ENCODE results near the gene MYCBPAP. TPM values are rescaled to one million over a fixed set of nuclear protein-coding genes. Genes with fewer than 3 reads are reported as not detected.

MYCBPAP gene
- total RNA-seq, 4 donors from 2014 or later: 1.3 to 1.8 TPM; not detected in 2

GRCh38 chr17:50517504-50518383 lies 9.5 kb downstream of the MYCBPAP start:
- no peak for TF ChIP-seq CTCF (IDR thresholded peaks at IDR 0.05; ENCODE audit: low read depth)

- TF ChIP-seq CTCF (IDR thresholded peaks at IDR 0.05; ENCODE audit: low read depth): no peak
Observed at GRCh38 chr17:50518384-50519023, 10.3 kb downstream of the MYCBPAP start.

GRCh38 chr17:50519141-50519834 lies 11.0 kb downstream of the MYCBPAP start:
- TF ChIP-seq CTCF (IDR thresholded peaks at IDR 0.05; ENCODE audit: low read depth): no peak

GRCh38 chr17:50520483-50520882 lies 12.2 kb downstream of the MYCBPAP start:
- no peak for TF ChIP-seq CTCF (IDR thresholded peaks at IDR 0.05; ENCODE audit: low read depth)

DNA sequence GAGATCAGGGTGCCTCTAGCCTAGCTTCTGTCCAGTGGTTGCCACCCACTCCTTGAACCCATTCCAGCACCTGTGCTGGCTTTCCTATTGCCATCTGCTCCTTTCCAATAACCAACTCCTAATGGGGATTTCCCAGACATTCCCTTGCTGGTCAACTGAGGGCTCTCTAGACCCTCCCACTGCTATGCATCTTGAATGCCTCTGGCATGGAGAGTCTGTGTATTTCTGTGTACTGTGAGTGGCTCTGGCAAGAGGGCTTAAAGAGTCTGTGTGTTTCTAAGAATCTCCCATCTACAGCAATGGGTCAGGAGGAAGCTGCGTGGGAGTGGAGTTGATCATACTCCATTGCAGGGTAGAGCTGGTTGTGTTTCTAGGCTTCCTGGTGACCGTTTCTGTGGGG lies 13.3 kb downstream of the MYCBPAP start:
- TF ChIP-seq CTCF (IDR thresholded peaks at IDR 0.05; ENCODE audit: low read depth): no peak

GRCh38 chr17:50522766-50523165 lies 14.5 kb downstream of the MYCBPAP start:
- TF ChIP-seq CTCF (IDR thresholded peaks at IDR 0.05; ENCODE audit: low read depth): no peak

DNA sequence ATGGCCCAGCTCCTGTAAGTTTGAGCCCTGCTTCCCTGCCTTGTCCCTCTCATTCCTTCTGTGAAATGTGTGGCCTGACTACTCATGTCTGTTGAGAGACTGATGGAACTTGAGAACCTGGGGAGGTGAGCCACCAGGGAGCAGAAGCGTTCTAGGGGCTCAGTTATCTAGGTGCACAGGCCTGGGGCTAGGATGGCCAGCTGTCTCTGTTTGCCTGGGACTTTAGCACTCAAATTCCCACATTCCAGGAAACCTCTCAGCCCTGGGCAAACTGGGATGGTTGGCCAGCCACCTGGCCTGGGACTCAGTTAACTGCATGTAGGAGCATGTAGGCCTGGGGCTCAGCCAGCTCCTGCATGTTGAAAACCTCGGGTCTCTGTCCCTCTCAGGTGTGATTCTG lies 15.0 kb downstream of the MYCBPAP start:
- no peak for TF ChIP-seq CTCF (IDR thresholded peaks at IDR 0.05; ENCODE audit: low read depth)

Measured in subcutaneous adipose tissue (tissue), 4 donors.